SK-N-SH (cell line): ENCODE measurements around the gene RUNDC1. TPM values are rescaled to one million over a fixed set of nuclear protein-coding genes. Genes with fewer than 3 reads are reported as not detected.

Experiments
- CTCF ChIA-PET: fragments of 300-600, 350-600 bp; formaldehyde crosslinking; extraction: SDS; loops from one replicate; lab custom pipeline; 2021; lab: Yijun Ruan, JAX
- POLR2A ChIA-PET: fragments of 350-600 bp; sonication (Branson Sonifier 250); formaldehyde crosslinking; extraction: SDS; loops from one replicate; lab custom pipeline; 2020; ENCODE audit warnings: antibody characterized with exemption, inconsistent platforms; lab: Yijun Ruan, JAX
- DNase-seq: peaks from one replicate; pipeline ENCODE4 v3.0.0; 2012
- H2AFZ ChIP-seq: fragments of 200-600 bp; sonication (generic); 2 replicates; pipeline ENCODE4 v1.8.1; 2016; ENCODE audit warnings: antibody characterized with exemption, mild to moderate bottlenecking, low read depth
- H3F3A ChIP-seq: fragments of 200-600 bp; sonication (generic); replicated peaks from 2 replicates; pipeline ENCODE3; 2016; ENCODE audit warnings: antibody characterized with exemption, mild to moderate bottlenecking; ENCODE audit not compliant: insufficient read depth
- H3K27ac ChIP-seq, 2 experiments: fragments of 200-500 bp in 1 of 2; fragments of 200-600 bp in 1 of 2; sonication (Bioruptor generic) in 1 of 2; sonication (generic), shearing (Covaris generic) in 1 of 2; 2 replicates each; pipeline versions ENCODE4 v1.5.1 to v1.6.1; 2014 to 2016; ENCODE audit warnings: low read depth in 2 of 2, inconsistent platforms in 1 of 2, low read length in 1 of 2, mild to moderate bottlenecking in 1 of 2, mixed read lengths in 1 of 2
- H3K27me3 ChIP-seq: fragments of 200-600 bp; sonication (generic), shearing (Covaris generic); 2 replicates; pipeline ENCODE4 v1.6.1; 2016; ENCODE audit warnings: mixed run types; ENCODE audit not compliant: insufficient read depth
- H3K36me3 ChIP-seq, 2 experiments: fragments of 200-500 bp in 1 of 2; fragments of 200-600 bp in 1 of 2; sonication (Bioruptor generic) in 1 of 2; sonication (generic) in 1 of 2; replicated peaks in 1 of 2; 2 replicates each; pipeline versions ENCODE3 to v1.5.1; 2014 to 2016; ENCODE audit warnings: low read length in 1 of 2, mild to moderate bottlenecking in 1 of 2; ENCODE audit not compliant: insufficient read depth in 2 of 2, control insufficient read depth in 1 of 2
- H3K4me1 ChIP-seq, 2 experiments: fragments of 200-500 bp in 1 of 2; fragments of 200-600 bp in 1 of 2; sonication (Bioruptor generic) in 1 of 2; sonication (generic), shearing (Covaris generic) in 1 of 2; 2 replicates each; pipeline versions ENCODE4 v1.5.1 to v1.6.1; 2014 to 2016; ENCODE audit warnings: low read depth in 1 of 2, low read length in 1 of 2, mixed run types in 1 of 2; ENCODE audit not compliant: insufficient read depth in 2 of 2, control insufficient read depth in 1 of 2
- H3K4me2 ChIP-seq: fragments of 200-600 bp; sonication (generic), shearing (Covaris generic); 2 replicates; pipeline ENCODE4 v1.6.1; 2017; ENCODE audit warnings: mixed run types
- H3K4me3 ChIP-seq, 2 experiments: fragments of 200-500 bp in 1 of 2; fragments of 200-600 bp in 1 of 2; sonication (Bioruptor generic) in 1 of 2; sonication (generic), shearing (Covaris generic) in 1 of 2; 2 replicates each; pipeline versions ENCODE4 v1.5.1 to v1.8.1; 2014 to 2016; ENCODE audit warnings: low read depth in 2 of 2, inconsistent platforms in 1 of 2, low read length in 1 of 2, mild to moderate bottlenecking in 1 of 2, mixed read lengths in 1 of 2, moderate library complexity in 1 of 2
- H3K79me2 ChIP-seq: fragments of 200-600 bp; sonication (generic); 2 replicates; pipeline ENCODE4 v1.8.1; 2017; ENCODE audit warnings: mild to moderate bottlenecking; ENCODE audit not compliant: insufficient read depth
- H3K9ac ChIP-seq: fragments of 200-600 bp; sonication (generic); 2 replicates; pipeline ENCODE4 v1.6.1; 2017; ENCODE audit warnings: mixed run types
- H3K9me2 ChIP-seq: fragments of 200-600 bp; sonication (generic); 2 replicates; pipeline ENCODE4 v1.6.1; 2017; ENCODE audit warnings: mixed run types
- H3K9me3 ChIP-seq: fragments of 200-600 bp; sonication (generic); 2 replicates; pipeline ENCODE4 v1.6.1; 2017; ENCODE audit warnings: mixed run types, mild to moderate bottlenecking, moderate library complexity
- H4K20me1 ChIP-seq: fragments of 200-600 bp; sonication (generic); 2 replicates; pipeline ENCODE4 v1.6.1; 2017; ENCODE audit warnings: mild to moderate bottlenecking, mixed run types; ENCODE audit not compliant: insufficient read depth
- CHD2 ChIP-seq: fragments of 150-350 bp; IDR thresholded peaks from 2 replicates; pipeline ENCODE4 v1.6.1; 2018; ENCODE audit warnings: low read length; ENCODE audit not compliant: partially characterized antibody
- ELF1 ChIP-seq: IDR thresholded peaks from 2 replicates; pipeline ENCODE4 v1.4.0; 2012
- EZH2phosphoT487 ChIP-seq: fragments of 200-600 bp; sonication (generic); IDR thresholded peaks from 2 replicates; pipeline ENCODE4 v1.6.1; 2017; ENCODE audit warnings: low read depth, mixed run types, mild to moderate bottlenecking, antibody characterized with exemption, moderate library complexity, borderline replicate concordance
- FOSL2 ChIP-seq: IDR thresholded peaks from 2 replicates; pipeline ENCODE4 v1.4.0; 2012; ENCODE audit warnings: low read depth, mild to moderate bottlenecking, moderate library complexity, borderline replicate concordance
- FOXJ3 ChIP-seq: sonication (generic); formaldehyde crosslinking; IDR thresholded peaks from 2 replicates; pipeline ENCODE4 v1.5.1; 2020; ENCODE audit warnings: mild to moderate bottlenecking, missing genetic modification reagents
- FOXM1 ChIP-seq: IDR thresholded peaks from 2 replicates; pipeline ENCODE4 v1.4.0; 2012; ENCODE audit warnings: low read depth, mild to moderate bottlenecking
- GABPA ChIP-seq: IDR thresholded peaks from 2 replicates; pipeline ENCODE4 v1.4.0; 2012; ENCODE audit warnings: low read depth, mild to moderate bottlenecking
- GATA2 ChIP-seq: sonication (generic); formaldehyde crosslinking; IDR thresholded peaks from 2 replicates; pipeline ENCODE4 v1.5.0; 2020; ENCODE audit warnings: mild to moderate bottlenecking, missing genetic modification reagents
- JUND ChIP-seq: IDR thresholded peaks from 2 replicates; pipeline ENCODE4 v1.4.0; 2012
- MEF2A ChIP-seq: IDR thresholded peaks from 2 replicates; pipeline ENCODE4 v1.4.0; 2012; ENCODE audit warnings: low read depth, borderline replicate concordance
- NRF1 ChIP-seq: IDR thresholded peaks from 2 replicates; pipeline ENCODE4 v1.6.1; 2012; ENCODE audit warnings: low read depth, mild to moderate bottlenecking, low read length
- RAD21 ChIP-seq: IDR thresholded peaks from 2 replicates; pipeline ENCODE4 v1.6.1; 2012; ENCODE audit warnings: mild to moderate bottlenecking, low read length
- RXRA ChIP-seq: IDR thresholded peaks from 2 replicates; pipeline ENCODE4 v1.4.0; 2012; ENCODE audit warnings: low read depth, mild to moderate bottlenecking, borderline replicate concordance
- SIN3A ChIP-seq: IDR thresholded peaks from 2 replicates; pipeline ENCODE4 v1.6.1; 2012; ENCODE audit warnings: low read depth, mild to moderate bottlenecking, low read length, moderate library complexity, borderline replicate concordance
- TAF1 ChIP-seq: IDR thresholded peaks from 2 replicates; pipeline ENCODE4 v1.6.1; 2012; ENCODE audit warnings: low read depth, mild to moderate bottlenecking, low read length, moderate library complexity, borderline replicate concordance
- TCF12 ChIP-seq: IDR thresholded peaks from 2 replicates; pipeline ENCODE4 v1.4.0; 2012
- TEAD4 ChIP-seq: IDR thresholded peaks from 2 replicates; pipeline ENCODE4 v1.4.0; 2012; ENCODE audit warnings: mild to moderate bottlenecking, borderline replicate concordance; ENCODE audit not compliant: insufficient read depth
- YY1 ChIP-seq: IDR thresholded peaks from 2 replicates; pipeline ENCODE4 v1.4.0; 2012; ENCODE audit warnings: low read depth, mild to moderate bottlenecking
- ZBTB33 ChIP-seq: IDR thresholded peaks from 2 replicates; pipeline ENCODE4 v1.4.0; 2012; ENCODE audit warnings: low read depth, borderline replicate concordance
- WGBS: methylation state at CpG from one replicate; pipeline ENCODE4 v1.1.6; 2017; ENCODE audit warnings: low lambda C conversion rate; 5-methylcytosine and 5-hydroxymethylcytosine counted together
- polyA plus RNA-seq, 3 experiments: library from polyadenylated mRNA; depleted of rRNA; stranded (reverse); fragments of >200 nt; gene quantifications; 2 replicates each; pipeline ENCODE4 v1.2.3, GENCODE V29; 2012

The RUNDC1 gene
- polyA plus RNA-seq, 1 of the 3 experiments (the other 2 are of a cell fraction), result 9.0 TPM

GRCh38 chr17:43015579-43015978 is 35.2 kb downstream of the RUNDC1 start:
- POLR2A ChIA-PET, result interaction anchor here (1.0 kb wide), 1 partner anchor 17 kb away, joined by 3 read pairs; the partner anchor contains the start of gene RPL27
- no peaks in the 10 kb centered on the region for H3K27me3 ChIP-seq
- no peak for DNase-seq
- no peak overlapping the region for H3K27ac ChIP-seq
- H3K4me2 ChIP-seq, result no peak overlapping the region
- H3K4me3 ChIP-seq, result no peak overlapping the region
- H3K9me2 ChIP-seq, result no peaks in the 10 kb centered on the region
- TF ChIP-seq TAF1, result no peak
- TF ChIP-seq TCF12, result no peak
- TF ChIP-seq YY1, result no peak
- TF ChIP-seq CHD2, result no peak
- TF ChIP-seq SIN3A, result no peak
- no peak for TF ChIP-seq ZBTB33
- no peak for TF ChIP-seq FOSL2
- no peak for TF ChIP-seq RXRA
- no peak for TF ChIP-seq JUND
- TF ChIP-seq MEF2A, result no peak
- TF ChIP-seq EZH2phosphoT487, result no peak
- TF ChIP-seq GATA2 (CRISPR knock-in tag), result no peak
- TF ChIP-seq, all 33 proteins: peak for 0
- WGBS, result 96% methylated on average over 8 of the region's 9 CpGs
- Histone ChIP-seq H3K9me3 (no peaks in the 10 kb centered on the region), H3K9ac (no peak overlapping the region), H4K20me1 (0 out of 2 replicates have a peak, but pooled peaks cover 6% of the 10 kb centered on the region), H3F3A (no peaks in the 10 kb centered on the region), H3K4me1 (peaks cover 0 to 25% of the 10 kb centered on the region in 2 experiments; a peak in 2 of 4 replicates), H2AFZ (no peak overlapping the region), H3K79me2 (peaks cover 17% of the 10 kb centered on the region), H3K36me3 (peaks cover 15 to 29% of the 10 kb centered on the region in 2 experiments)
- CTCF ChIA-PET, result interaction anchor here (0.8 kb wide), 1 partner anchor 17 kb away, joined by 3 read pairs; no protein-coding TSS in a partner anchor

GRCh38 chr17:43016216-43016615 is 35.9 kb downstream of the RUNDC1 start:
- Histone ChIP-seq H3K9ac (no peak overlapping the region), H3K27me3 (no peaks in the 10 kb centered on the region), H3K4me2 (no peak overlapping the region), H2AFZ (no peak overlapping the region), H3K9me3 (no peaks in the 10 kb centered on the region), H3K4me3 (no peak overlapping the region), H3K9me2 (no peaks in the 10 kb centered on the region), H3K27ac (no peak overlapping the region), H3F3A (no peaks in the 10 kb centered on the region), H3K4me1 (peaks cover 0 to 26% of the 10 kb centered on the region in 2 experiments; a peak in 2 of 4 replicates), H3K36me3 (peaks cover 15 to 29% of the 10 kb centered on the region in 2 experiments), H3K79me2 (peaks cover 24% of the 10 kb centered on the region), H4K20me1 (0 out of 2 replicates have a peak, but pooled peaks cover 6% of the 10 kb centered on the region)
- WGBS, result 80% methylated on average over 1 of the region's 7 CpGs
- TF ChIP-seq TEAD4, result no peak
- no peak for TF ChIP-seq RXRA
- TF ChIP-seq FOXM1, result no peak
- TF ChIP-seq ELF1, result no peak
- no peak for TF ChIP-seq FOXJ3 (CRISPR knock-in tag)
- TF ChIP-seq GABPA, result no peak
- TF ChIP-seq RAD21, result no peak
- TF ChIP-seq NRF1, result no peak
- CTCF ChIA-PET, result no interaction called here
- no peak for DNase-seq
- POLR2A ChIA-PET, result no interaction called here
